Measurements from ENCODE around the gene LPA. TPM values are rescaled to one million over a fixed set of nuclear protein-coding genes. Genes with fewer than 3 reads are reported as not detected.
"Not testable (repeated sequence)": the region's sequence is repeated elsewhere in the genome, so short reads cannot be mapped to it uniquely, and the experiment has no call there.

The LPA gene, protein sequence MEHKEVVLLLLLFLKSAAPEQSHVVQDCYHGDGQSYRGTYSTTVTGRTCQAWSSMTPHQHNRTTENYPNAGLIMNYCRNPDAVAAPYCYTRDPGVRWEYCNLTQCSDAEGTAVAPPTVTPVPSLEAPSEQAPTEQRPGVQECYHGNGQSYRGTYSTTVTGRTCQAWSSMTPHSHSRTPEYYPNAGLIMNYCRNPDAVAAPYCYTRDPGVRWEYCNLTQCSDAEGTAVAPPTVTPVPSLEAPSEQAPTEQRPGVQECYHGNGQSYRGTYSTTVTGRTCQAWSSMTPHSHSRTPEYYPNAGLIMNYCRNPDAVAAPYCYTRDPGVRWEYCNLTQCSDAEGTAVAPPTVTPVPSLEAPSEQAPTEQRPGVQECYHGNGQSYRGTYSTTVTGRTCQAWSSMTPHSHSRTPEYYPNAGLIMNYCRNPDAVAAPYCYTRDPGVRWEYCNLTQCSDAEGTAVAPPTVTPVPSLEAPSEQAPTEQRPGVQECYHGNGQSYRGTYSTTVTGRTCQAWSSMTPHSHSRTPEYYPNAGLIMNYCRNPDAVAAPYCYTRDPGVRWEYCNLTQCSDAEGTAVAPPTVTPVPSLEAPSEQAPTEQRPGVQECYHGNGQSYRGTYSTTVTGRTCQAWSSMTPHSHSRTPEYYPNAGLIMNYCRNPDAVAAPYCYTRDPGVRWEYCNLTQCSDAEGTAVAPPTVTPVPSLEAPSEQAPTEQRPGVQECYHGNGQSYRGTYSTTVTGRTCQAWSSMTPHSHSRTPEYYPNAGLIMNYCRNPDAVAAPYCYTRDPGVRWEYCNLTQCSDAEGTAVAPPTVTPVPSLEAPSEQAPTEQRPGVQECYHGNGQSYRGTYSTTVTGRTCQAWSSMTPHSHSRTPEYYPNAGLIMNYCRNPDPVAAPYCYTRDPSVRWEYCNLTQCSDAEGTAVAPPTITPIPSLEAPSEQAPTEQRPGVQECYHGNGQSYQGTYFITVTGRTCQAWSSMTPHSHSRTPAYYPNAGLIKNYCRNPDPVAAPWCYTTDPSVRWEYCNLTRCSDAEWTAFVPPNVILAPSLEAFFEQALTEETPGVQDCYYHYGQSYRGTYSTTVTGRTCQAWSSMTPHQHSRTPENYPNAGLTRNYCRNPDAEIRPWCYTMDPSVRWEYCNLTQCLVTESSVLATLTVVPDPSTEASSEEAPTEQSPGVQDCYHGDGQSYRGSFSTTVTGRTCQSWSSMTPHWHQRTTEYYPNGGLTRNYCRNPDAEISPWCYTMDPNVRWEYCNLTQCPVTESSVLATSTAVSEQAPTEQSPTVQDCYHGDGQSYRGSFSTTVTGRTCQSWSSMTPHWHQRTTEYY (N-terminal part only)
- total RNA-seq (2021): 0.60 to 0.66 TPM (median 0.61 TPM) in 3 replicates
- percentile 14 among the genes with signal in this experiment for Bru-seq, nascent RNA
- long read RNA-seq, experiment 1: 0 reads
- long read RNA-seq, experiment 2, partial matches to known transcripts: 1 of 1 reads
- long read RNA-seq, experiment 2, other reads (novel, unspliced or antisense): 0 of 1 reads
- long read RNA-seq, experiment 3: 0 reads

DNA sequence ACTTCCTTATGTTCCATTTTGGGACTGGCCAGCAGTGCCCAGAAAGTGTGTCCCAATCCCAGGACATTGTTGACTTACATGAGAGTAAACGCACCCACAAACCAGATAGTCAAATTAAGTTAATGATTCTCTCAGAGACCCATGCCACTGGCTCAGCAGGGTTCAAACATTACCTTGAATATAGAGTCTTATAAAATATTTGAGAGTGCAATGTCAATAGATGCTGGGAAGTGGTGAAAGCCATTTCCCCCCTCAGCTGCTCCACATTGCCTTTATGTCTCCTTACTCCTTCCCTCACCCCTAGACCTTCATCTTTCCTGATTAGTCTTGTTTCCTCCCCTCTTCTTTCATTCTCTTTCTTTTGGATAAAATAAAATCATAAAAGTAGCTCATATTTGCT lies at the start of gene LPA:
LPA (minus strand) TSS at position 78 of the 400 bp plus-strand sequence; CDS start at position 17, 61 bp downstream.
- ATAC-seq; H3K27me3 Mint-ChIP-seq (ENCODE audit: low read depth); POLR2A ChIA-PET; DNase-seq (ENCODE audit: low spot score); CTCF ChIA-PET; H3K27ac Mint-ChIP-seq; H3K4me3 Mint-ChIP-seq; H3K9me3 Mint-ChIP-seq; H3K36me3 Mint-ChIP-seq: not testable (repeated sequence)
- H3K4me1 Mint-ChIP-seq: peaks cover 14% of the 10 kb centered on the region

DNA sequence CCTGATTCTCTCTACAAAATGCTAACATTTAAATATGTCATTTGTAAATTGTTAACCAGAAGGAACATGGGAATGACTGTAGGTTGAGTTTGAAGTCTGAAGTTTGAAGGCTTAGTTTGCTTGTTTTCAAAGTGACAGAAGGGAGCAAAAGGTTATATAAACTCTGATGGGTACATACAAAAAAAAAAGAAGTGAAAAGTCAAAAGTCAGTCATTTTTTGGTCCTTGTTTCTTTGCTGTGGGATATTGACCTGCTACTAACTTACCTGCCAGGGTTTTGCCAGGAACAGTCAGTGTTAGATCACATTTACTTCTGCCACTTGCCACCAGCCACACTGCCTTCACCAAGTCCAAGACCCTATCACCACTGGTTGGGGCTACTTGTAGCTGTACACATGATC lies 44.9 kb upstream of the LPA start:
- H3K9me3 Mint-ChIP-seq; H3K27ac Mint-ChIP-seq; ATAC-seq; H3K27me3 Mint-ChIP-seq (ENCODE audit: low read depth); POLR2A ChIA-PET; CTCF ChIA-PET; H3K36me3 Mint-ChIP-seq; DNase-seq (ENCODE audit: low spot score); H3K4me3 Mint-ChIP-seq; H3K4me1 Mint-ChIP-seq: not testable (repeated sequence)

DNA sequence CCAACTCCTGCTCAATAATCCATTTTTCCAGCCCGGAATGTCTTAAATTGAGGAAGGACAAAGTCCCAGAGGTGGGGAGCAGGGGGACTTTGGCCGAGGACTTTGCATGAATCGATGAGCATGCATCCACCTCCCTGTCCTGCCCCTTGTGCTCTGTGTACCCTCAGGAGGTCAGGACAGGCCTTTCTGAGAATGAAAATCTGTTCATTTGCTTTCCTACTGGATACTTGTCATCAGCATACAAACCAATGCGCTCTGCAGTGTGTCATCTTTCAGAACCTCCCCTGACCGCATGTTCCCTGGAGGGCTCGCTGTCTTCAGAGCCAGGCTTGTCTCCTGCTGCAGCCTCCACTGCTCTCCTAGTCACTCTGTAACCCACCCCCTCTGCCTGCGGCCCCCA lies 40.6 kb upstream of the LPA start:
- H3K9me3 Mint-ChIP-seq; H3K4me1 Mint-ChIP-seq; H3K27me3 Mint-ChIP-seq (ENCODE audit: low read depth); ATAC-seq; H3K4me3 Mint-ChIP-seq; CTCF ChIA-PET; DNase-seq (ENCODE audit: low spot score); POLR2A ChIA-PET; H3K27ac Mint-ChIP-seq; H3K36me3 Mint-ChIP-seq: not testable (repeated sequence)

DNA sequence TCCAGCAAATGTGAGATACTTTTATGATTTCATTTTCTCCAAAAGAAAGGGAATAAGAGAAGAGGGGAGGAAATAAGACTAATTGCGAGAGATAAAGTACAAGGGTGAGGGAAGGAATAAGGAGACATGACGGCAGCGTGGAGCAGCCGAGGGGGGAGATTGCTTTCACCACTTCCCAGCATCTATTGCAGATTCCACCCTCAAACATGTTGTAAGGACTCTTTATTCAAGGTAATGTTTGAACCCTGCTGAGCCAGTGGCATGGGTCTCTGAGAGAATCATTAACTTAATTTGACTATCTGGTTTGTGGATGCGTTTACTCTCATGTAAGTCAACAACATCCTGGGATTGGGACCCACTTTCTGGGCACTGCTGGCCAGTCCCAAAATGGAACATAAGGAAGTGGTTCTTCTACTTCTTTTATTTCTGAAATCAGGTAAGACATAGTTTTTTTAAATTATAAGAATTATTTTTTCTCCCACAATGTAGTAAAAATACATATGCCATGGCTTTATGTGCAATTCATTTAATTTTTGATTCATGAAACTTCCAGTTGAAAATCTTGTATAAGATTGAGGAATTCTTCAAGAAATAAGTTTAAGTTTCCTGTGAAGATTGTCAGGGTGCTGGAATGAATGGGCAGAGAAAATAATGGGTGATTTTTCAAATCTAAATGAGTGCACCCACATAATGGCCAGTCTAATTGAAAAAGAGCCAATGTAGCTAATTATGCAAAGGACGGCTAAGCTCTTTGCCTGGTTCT lies 38.0 kb upstream of the LPA start, which contains the start of gene PLG:
PLG (plus strand) TSS at position 327 of the 763 bp plus-strand sequence; CDS start at position 388, 61 bp downstream.
- POLR2A ChIA-PET; H3K36me3 Mint-ChIP-seq; DNase-seq (ENCODE audit: low spot score); H3K27ac Mint-ChIP-seq; H3K9me3 Mint-ChIP-seq; H3K4me3 Mint-ChIP-seq; H3K27me3 Mint-ChIP-seq (ENCODE audit: low read depth); ATAC-seq; H3K4me1 Mint-ChIP-seq; CTCF ChIA-PET: not testable (repeated sequence)

DNA sequence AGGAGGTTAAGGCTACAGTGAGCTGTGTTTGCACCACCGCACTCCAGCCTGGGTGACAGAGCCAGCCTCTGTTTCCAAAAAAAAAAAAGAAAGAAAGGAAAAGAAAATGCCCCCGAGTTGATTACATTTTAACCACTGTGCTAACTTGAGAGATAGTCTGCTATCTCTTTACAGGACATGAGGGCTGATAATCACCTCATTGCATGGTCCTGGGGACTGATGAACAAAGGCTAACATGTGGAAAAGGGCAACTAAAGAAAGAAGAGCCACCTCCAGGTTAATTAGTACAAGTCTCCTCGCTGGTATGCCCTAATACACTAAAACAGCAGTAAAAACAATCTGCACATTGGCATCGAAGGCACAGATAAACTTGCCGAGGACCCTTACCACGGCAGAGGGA lies 33.8 kb upstream of the LPA start:
- Mint-ChIP-seq H3K4me1 (no peaks in the 10 kb centered on the region), H3K9me3 (peaks cover 25% of the 10 kb centered on the region), H3K27me3 (ENCODE audit: low read depth) (peaks cover 13% of the 10 kb centered on the region), H3K27ac (no peak overlapping the region), H3K4me3 (no peak overlapping the region), H3K36me3 (peaks cover 16% of the 10 kb centered on the region)
- ATAC-seq: no peak
- DNase-seq (ENCODE audit: low spot score): no peak
- ChIA-PET CTCF (no interaction called here), POLR2A (no interaction called here)
- no peak for TF ChIP-seq PRRX2 (CRISPR knock-in tag; IDR thresholded peaks at IDR 0.05)
- TF ChIP-seq GABPB1 (CRISPR knock-in tag; IDR thresholded peaks at IDR 0.05): no peak
- TF ChIP-seq, protein P1, sequence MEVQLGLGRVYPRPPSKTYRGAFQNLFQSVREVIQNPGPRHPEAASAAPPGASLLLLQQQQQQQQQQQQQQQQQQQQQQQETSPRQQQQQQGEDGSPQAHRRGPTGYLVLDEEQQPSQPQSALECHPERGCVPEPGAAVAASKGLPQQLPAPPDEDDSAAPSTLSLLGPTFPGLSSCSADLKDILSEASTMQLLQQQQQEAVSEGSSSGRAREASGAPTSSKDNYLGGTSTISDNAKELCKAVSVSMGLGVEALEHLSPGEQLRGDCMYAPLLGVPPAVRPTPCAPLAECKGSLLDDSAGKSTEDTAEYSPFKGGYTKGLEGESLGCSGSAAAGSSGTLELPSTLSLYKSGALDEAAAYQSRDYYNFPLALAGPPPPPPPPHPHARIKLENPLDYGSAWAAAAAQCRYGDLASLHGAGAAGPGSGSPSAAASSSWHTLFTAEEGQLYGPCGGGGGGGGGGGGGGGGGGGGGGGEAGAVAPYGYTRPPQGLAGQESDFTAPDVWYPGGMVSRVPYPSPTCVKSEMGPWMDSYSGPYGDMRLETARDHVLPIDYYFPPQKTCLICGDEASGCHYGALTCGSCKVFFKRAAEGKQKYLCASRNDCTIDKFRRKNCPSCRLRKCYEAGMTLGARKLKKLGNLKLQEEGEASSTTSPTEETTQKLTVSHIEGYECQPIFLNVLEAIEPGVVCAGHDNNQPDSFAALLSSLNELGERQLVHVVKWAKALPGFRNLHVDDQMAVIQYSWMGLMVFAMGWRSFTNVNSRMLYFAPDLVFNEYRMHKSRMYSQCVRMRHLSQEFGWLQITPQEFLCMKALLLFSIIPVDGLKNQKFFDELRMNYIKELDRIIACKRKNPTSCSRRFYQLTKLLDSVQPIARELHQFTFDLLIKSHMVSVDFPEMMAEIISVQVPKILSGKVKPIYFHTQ (CRISPR knock-in tag; IDR thresholded peaks at IDR 0.05): no peak
- no peak for TF ChIP-seq ETV6 (CRISPR knock-in tag; IDR thresholded peaks at IDR 0.05)
- TF ChIP-seq SOX15 (CRISPR knock-in tag; IDR thresholded peaks at IDR 0.05): no peak
- TF ChIP-seq NFATC4 (CRISPR knock-in tag; IDR thresholded peaks at IDR 0.05): no peak
- no peak for TF ChIP-seq ELF4 (CRISPR knock-in tag; IDR thresholded peaks at IDR 0.05; ENCODE audit: low read depth)
- no peak for TF ChIP-seq IRF2 (CRISPR knock-in tag; IDR thresholded peaks at IDR 0.05; ENCODE audit: borderline replicate concordance, low read depth)
- TF ChIP-seq, protein P2, sequence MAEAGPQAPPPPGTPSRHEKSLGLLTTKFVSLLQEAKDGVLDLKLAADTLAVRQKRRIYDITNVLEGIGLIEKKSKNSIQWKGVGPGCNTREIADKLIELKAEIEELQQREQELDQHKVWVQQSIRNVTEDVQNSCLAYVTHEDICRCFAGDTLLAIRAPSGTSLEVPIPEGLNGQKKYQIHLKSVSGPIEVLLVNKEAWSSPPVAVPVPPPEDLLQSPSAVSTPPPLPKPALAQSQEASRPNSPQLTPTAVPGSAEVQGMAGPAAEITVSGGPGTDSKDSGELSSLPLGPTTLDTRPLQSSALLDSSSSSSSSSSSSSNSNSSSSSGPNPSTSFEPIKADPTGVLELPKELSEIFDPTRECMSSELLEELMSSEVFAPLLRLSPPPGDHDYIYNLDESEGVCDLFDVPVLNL (CRISPR knock-in tag; IDR thresholded peaks at IDR 0.05; ENCODE audit: borderline replicate concordance, low read depth): no peak
- TF ChIP-seq ESRRA (CRISPR knock-in tag; IDR thresholded peaks at IDR 0.05; ENCODE audit: borderline replicate concordance): no peak
- TF ChIP-seq, protein P3, sequence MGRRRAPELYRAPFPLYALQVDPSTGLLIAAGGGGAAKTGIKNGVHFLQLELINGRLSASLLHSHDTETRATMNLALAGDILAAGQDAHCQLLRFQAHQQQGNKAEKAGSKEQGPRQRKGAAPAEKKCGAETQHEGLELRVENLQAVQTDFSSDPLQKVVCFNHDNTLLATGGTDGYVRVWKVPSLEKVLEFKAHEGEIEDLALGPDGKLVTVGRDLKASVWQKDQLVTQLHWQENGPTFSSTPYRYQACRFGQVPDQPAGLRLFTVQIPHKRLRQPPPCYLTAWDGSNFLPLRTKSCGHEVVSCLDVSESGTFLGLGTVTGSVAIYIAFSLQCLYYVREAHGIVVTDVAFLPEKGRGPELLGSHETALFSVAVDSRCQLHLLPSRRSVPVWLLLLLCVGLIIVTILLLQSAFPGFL (CRISPR knock-in tag; IDR thresholded peaks at IDR 0.05; ENCODE audit: borderline replicate concordance): no peak
- TF ChIP-seq TCF7 (CRISPR knock-in tag; IDR thresholded peaks at IDR 0.05; ENCODE audit: low read depth): no peak
- no peak for TF ChIP-seq FOXK1 (CRISPR knock-in tag; IDR thresholded peaks at IDR 0.05)
- no peak for TF ChIP-seq RELA (CRISPR knock-in tag; IDR thresholded peaks at IDR 0.05; ENCODE audit: borderline replicate concordance)
- TF ChIP-seq CREM (CRISPR knock-in tag; IDR thresholded peaks at IDR 0.05): no peak
